HEK293 (cell line): ENCODE results near the gene IFT80.

Source experiments
- CTCF ChIP-seq: fragments of 450-650 bp; formaldehyde crosslinking; IDR thresholded peaks from 2 replicates; pipeline ENCODE4 v1.5.1; 2016; ENCODE audit warnings: missing biosample characterization, missing genetic modification characterization
- KLF16 ChIP-seq: fragments of 450-650 bp; formaldehyde crosslinking; IDR thresholded peaks from 2 replicates; pipeline ENCODE4 v1.5.1; 2017; ENCODE audit warnings: missing biosample characterization, missing genetic modification characterization
- TCF7L2 ChIP-seq: IDR thresholded peaks from 2 replicates; pipeline ENCODE4 v1.6.1; 2011; ENCODE audit warnings: low read depth, mild to moderate bottlenecking, inconsistent platforms, low read length, moderate library complexity, borderline replicate concordance
- ZEB2 ChIP-seq: fragments of 450-650 bp; formaldehyde crosslinking; IDR thresholded peaks from 2 replicates; pipeline ENCODE4 v1.5.1; 2016; ENCODE audit warnings: missing biosample characterization, missing genetic modification characterization
- ZFP3 ChIP-seq: fragments of 450-650 bp; formaldehyde crosslinking; IDR thresholded peaks from 2 replicates; pipeline ENCODE4 v1.5.1; 2016; ENCODE audit warnings: low read depth, missing biosample characterization, missing genetic modification characterization
- ZFP41 ChIP-seq: fragments of 450-650 bp; formaldehyde crosslinking; IDR thresholded peaks from 2 replicates; pipeline ENCODE4 v1.5.1; 2016; ENCODE audit warnings: missing biosample characterization, missing genetic modification characterization, borderline replicate concordance
- ZNF157 ChIP-seq: fragments of 450-650 bp; formaldehyde crosslinking; IDR thresholded peaks from 2 replicates; pipeline ENCODE4 v1.5.1; 2016; ENCODE audit warnings: missing biosample characterization, missing genetic modification characterization
- ZNF174 ChIP-seq: fragments of 450-650 bp; formaldehyde crosslinking; IDR thresholded peaks from 2 replicates; pipeline ENCODE4 v1.5.0; 2017; ENCODE audit warnings: missing biosample characterization, mild to moderate bottlenecking, missing genetic modification characterization
- ZNF175 ChIP-seq: fragments of 450-650 bp; formaldehyde crosslinking; IDR thresholded peaks from 2 replicates; pipeline ENCODE4 v1.5.1; 2016; ENCODE audit warnings: missing biosample characterization, missing genetic modification characterization
- ZNF24 ChIP-seq: fragments of 450-650 bp; formaldehyde crosslinking; IDR thresholded peaks from 2 replicates; pipeline ENCODE4 v1.5.1; 2016; ENCODE audit warnings: missing biosample characterization, missing genetic modification characterization
- ZNF335 ChIP-seq: fragments of 450-650 bp; formaldehyde crosslinking; conservative IDR thresholded peaks from 2 replicates; pipeline ENCODE4 v1.5.1; 2016; ENCODE audit warnings: missing biosample characterization, missing genetic modification characterization
- ZNF639 ChIP-seq: fragments of 450-650 bp; formaldehyde crosslinking; IDR thresholded peaks from 2 replicates; pipeline ENCODE4 v1.5.1; 2016; ENCODE audit warnings: missing biosample characterization, missing genetic modification characterization
- ZNF843 ChIP-seq: fragments of 450-650 bp; formaldehyde crosslinking; IDR thresholded peaks from 2 replicates; pipeline ENCODE4 v1.5.1; 2016; ENCODE audit warnings: missing biosample characterization, missing genetic modification characterization
- ZSCAN5A ChIP-seq: fragments of 450-650 bp; formaldehyde crosslinking; IDR thresholded peaks from 2 replicates; pipeline ENCODE4 v1.5.1; 2016; ENCODE audit warnings: missing biosample characterization, missing genetic modification characterization

- TF ChIP-seq ZFP41 (tag by site-specific recombination) (no peak), ZSCAN5A (no peak), ZNF639 (tag by site-specific recombination) (peak; percentile 41; the same call in 1 of the 2 replicates), CTCF (no peak), ZFP3 (no peak), ZNF174 (tag by site-specific recombination) (no peak), TCF7L2 (no peak), ZNF335 (tag by site-specific recombination) (peak; percentile 90), ZNF157 (tag by site-specific recombination) (no peak), KLF16 (tag by site-specific recombination) (peak; percentile 41), ZNF843 (tag by site-specific recombination) (no peak), ZEB2 (tag by site-specific recombination) (peak; percentile 77; the same call in 1 of the 2 replicates), ZNF24 (tag by site-specific recombination) (0 out of 2 replicates have a peak, but pooled peaks have one; percentile 41), ZNF175 (tag by site-specific recombination) (no peak)
Measured at GRCh38 chr3:160399125-160400029, at the start of gene IFT80, which contains the start of gene SMC4.
